DMS53 treated with DMSO at 0.1 percent for 48 hours (cell line): Measurements from ENCODE around the gene SLC43A1.

Experiments
- DNase-seq: peaks from one replicate; lab custom pipeline; 2025; ENCODE audit not compliant: unreplicated experiment; lab: John Stamatoyannopoulos, UW

SLC43A1 gene

GRCh38 chr11:57529012-57529411 is 13.5 kb upstream of the SLC43A1 start:
- DNase-seq = no peak

- no peak for DNase-seq
Measured at GRCh38 chr11:57527056-57527631, 11.6 kb upstream of the SLC43A1 start.

- DNase-seq = no peak
Measured at GRCh38 chr11:57523419-57523818, 7.9 kb upstream of the SLC43A1 start.

GRCh38 chr11:57521116-57521515 is 5.6 kb upstream of the SLC43A1 start:
- no peak for DNase-seq

- no peak for DNase-seq
Measured at GRCh38 chr11:57516061-57516443, 550 bp upstream of the SLC43A1 start.

- DNase-seq = no peak
Measured at GRCh38 chr11:57514538-57515331, 767 bp downstream of the SLC43A1 start.

GRCh38 chr11:57513911-57514537 is 1.5 kb downstream of the SLC43A1 start:
- no peak for DNase-seq

- DNase-seq = no peak
Measured at GRCh38 chr11:57513452-57513795, 2.1 kb downstream of the SLC43A1 start.

GRCh38 chr11:57512646-57513451 is 2.7 kb downstream of the SLC43A1 start:
- no peak for DNase-seq

GRCh38 chr11:57511741-57512430 is 3.6 kb downstream of the SLC43A1 start:
- no peak for DNase-seq

- DNase-seq = no peak
Measured at GRCh38 chr11:57508341-57509170, 6.9 kb downstream of the SLC43A1 start.

- no peak for DNase-seq
Measured at GRCh38 chr11:57506522-57506921, 9.0 kb downstream of the SLC43A1 start.

- DNase-seq = no peak
Measured at GRCh38 chr11:57504511-57504910, 11.0 kb downstream of the SLC43A1 start.

- no peak for DNase-seq
Measured at GRCh38 chr11:57502870-57503269, 12.6 kb downstream of the SLC43A1 start.

GRCh38 chr11:57502376-57502775 is 13.1 kb downstream of the SLC43A1 start:
- DNase-seq = no peak

GRCh38 chr11:57501953-57502352 is 13.5 kb downstream of the SLC43A1 start:
- DNase-seq = no peak

- no peak for DNase-seq
Measured at GRCh38 chr11:57500926-57501325, 14.6 kb downstream of the SLC43A1 start.

GRCh38 chr11:57500515-57500914 is 15.0 kb downstream of the SLC43A1 start:
- no peak for DNase-seq

- no peak for DNase-seq
Measured at GRCh38 chr11:57499983-57500461, 15.5 kb downstream of the SLC43A1 start.

- DNase-seq = no peak
Measured at GRCh38 chr11:57499413-57499982, 16.0 kb downstream of the SLC43A1 start.
